ENCODE measurements around the gene TMEM151A. TPM values are rescaled to one million over a fixed set of nuclear protein-coding genes. Genes with fewer than 3 reads are reported as not detected.
"Not testable (repeated sequence)": the region's sequence is repeated elsewhere in the genome, so short reads cannot be mapped to it uniquely, and the experiment has no call there.

TMEM151A gene
- total and polyA plus RNA-seq, 8 donors = 0.46 to 19.6 (median 2.8) TPM; not detected in 2

DNA sequence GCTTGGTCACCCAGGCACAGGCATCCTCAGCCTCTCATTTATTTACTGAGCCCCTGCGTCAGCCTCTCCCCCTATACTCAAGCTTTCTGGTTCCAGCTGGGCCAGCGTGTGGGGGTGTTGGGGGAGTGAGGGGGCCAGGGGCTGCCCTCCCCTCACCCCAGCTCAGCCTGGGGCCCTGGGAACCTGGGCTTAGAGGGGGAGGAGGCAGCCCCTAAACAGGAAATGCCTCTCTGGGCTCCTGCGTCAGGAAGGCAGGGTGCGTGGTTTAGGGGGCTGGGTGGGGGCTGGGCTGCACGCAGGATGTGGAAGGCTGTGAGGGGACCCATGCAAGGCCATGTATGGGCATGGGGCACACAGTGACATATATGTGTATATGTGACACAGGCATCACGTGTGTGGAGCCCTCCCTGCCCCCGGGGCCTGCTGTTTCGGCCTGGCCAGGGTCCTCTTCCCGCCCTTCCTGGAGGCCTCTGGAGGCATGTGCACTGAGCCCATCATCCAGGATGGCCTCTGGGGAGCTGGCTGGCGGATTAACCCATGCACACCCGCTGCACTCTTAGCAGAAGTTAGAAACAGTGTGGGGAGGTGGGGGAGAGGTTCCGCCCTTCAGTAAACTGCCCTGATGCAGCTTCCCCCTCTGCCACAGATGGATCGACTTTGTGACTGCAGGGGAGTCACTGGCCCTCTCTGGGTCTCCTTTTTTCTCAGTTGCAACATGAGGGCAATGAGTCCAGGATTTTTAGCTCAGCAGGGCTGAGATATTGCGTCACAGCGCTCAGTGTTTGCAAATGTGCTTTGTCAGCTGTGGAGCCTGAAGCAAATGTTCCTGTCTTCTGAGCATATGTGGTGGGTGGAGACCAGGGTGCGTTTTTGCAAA lies 26.3 kb downstream of the TMEM151A start:
- peaks cover 0 to 12% (median 0%) of the 10 kb centered on the region in 3 donors for H3K27me3 ChIP-seq
- TF ChIP-seq EP300 (IDR thresholded peaks at IDR 0.05) (no peak), POLR2AphosphoS5 (IDR thresholded peaks at IDR 0.05) (peak in 2 of 3 donors; percentile 39 to 43)
- H3K27ac ChIP-seq = peak overlapping the region; percentile 65 to 94 (median 84)
- no peaks in the 10 kb centered on the region for H3K9me3 ChIP-seq
- peak overlapping the region in 1 of 4 donors; percentile 56 for H3K4me3 ChIP-seq
- intact Hi-C loops (cut with DNase I; ENCODE audit: low total_unique reads) = loop anchor here (10.0 kb wide), 1 partner anchor 67 kb away; no protein-coding TSS in a partner anchor
- H3K4me1 ChIP-seq = peaks cover 44 to 61% (median 58%) of the 10 kb centered on the region in 4 donors
- DNase-seq = peak; percentile 36 to 91
- no peaks in the 10 kb centered on the region for H3K36me3 ChIP-seq
- WGBS, 5 donors = 42 to 49% (median 43%) methylated on average over 13 to 16 of the region's 16 CpGs

- no peak overlapping the region for H3K4me3 ChIP-seq
- H3K27ac ChIP-seq = peak overlapping the region in 4 of 5 donors; percentile 84 to 94 (median 86)
- WGBS, 5 donors = 66 to 84% (median 82%) methylated on average over 3 of the region's 3 CpGs
- intact Hi-C loops (cut with DNase I; ENCODE audit: low total_unique reads) = loop anchor here (10.0 kb wide), 1 partner anchor 66 kb away; no protein-coding TSS in a partner anchor
- no peaks in the 10 kb centered on the region for H3K9me3 ChIP-seq
- peak in 1 of 2 donors; percentile 60 for DNase-seq
- TF ChIP-seq EP300 (IDR thresholded peaks at IDR 0.05) (no peak), POLR2AphosphoS5 (IDR thresholded peaks at IDR 0.05) (no peak), POLR2A (IDR thresholded peaks at IDR 0.05) (no peak), CTCF (IDR thresholded peaks at IDR 0.05) (no peak)
- peaks cover 0 to 12% (median 0%) of the 10 kb centered on the region in 3 donors for H3K27me3 ChIP-seq
- peaks cover 38 to 55% (median 52%) of the 10 kb centered on the region in 4 donors for H3K4me1 ChIP-seq
- no peaks in the 10 kb centered on the region for H3K36me3 ChIP-seq
Measured at GRCh38 chr11:66318600-66318970, 26.9 kb downstream of the TMEM151A start.

- intact Hi-C loops (cut with DNase I; ENCODE audit: low total_unique reads); DNase-seq; H3K9me3 ChIP-seq; H3K36me3 ChIP-seq; H3K4me3 ChIP-seq; H3K27ac ChIP-seq: not testable (repeated sequence)
- Histone ChIP-seq H3K4me1 (peaks cover 33 to 38% (median 37%) of the 10 kb centered on the region in 4 donors), H3K27me3 (peaks cover 0 to 12% (median 0%) of the 10 kb centered on the region in 3 donors)
- WGBS, 5 donors = 35 to 76% (median 69%) methylated on average over 1 to 2 of the region's 2 CpGs
Measured at GRCh38 chr11:66320289-66320688, 28.6 kb downstream of the TMEM151A start.

GRCh38 chr11:66320748-66321147 lies 29.1 kb downstream of the TMEM151A start:
- H3K9me3 ChIP-seq; H3K36me3 ChIP-seq; intact Hi-C loops (cut with DNase I; ENCODE audit: low total_unique reads); DNase-seq; H3K4me3 ChIP-seq; H3K27ac ChIP-seq: not testable (repeated sequence)
- Histone ChIP-seq H3K4me1 (peaks cover 32 to 36% (median 33%) of the 10 kb centered on the region in 4 donors), H3K27me3 (peaks cover 0 to 12% (median 0%) of the 10 kb centered on the region in 3 donors)
- 87 to 94% (median 91%) methylated on average over 6 of the region's 6 CpGs for WGBS, 5 donors

DNA sequence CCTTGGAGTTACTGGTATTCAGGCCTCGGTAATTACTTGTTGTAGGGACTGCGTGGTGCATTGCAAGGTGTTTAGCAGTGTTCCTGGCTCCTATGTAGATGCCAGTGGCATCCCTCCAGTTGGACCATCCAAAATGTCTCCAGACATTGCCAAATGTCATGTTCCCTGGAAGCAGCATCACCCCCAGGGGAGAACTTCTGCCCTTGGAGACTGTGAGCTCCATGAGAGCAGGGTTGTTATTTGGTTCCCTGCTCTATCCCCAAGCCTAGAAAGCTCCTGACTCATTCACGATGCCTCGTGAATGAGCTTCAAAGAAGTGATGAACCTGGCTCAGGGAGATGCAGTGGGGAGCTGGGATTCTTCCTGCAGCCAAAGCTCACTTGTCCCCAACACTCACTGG lies 29.9 kb downstream of the TMEM151A start:
- Histone ChIP-seq H3K27me3 (peaks cover 0 to 7% (median 0%) of the 10 kb centered on the region in 3 donors), H3K9me3 (no peaks in the 10 kb centered on the region), H3K27ac (no peak overlapping the region), H3K4me3 (no peak overlapping the region), H3K4me1 (peaks cover 31 to 37% (median 33%) of the 10 kb centered on the region in 4 donors), H3K36me3 (no peaks in the 10 kb centered on the region)
- 79 to 93% (median 90%) methylated on average over 4 of the region's 4 CpGs for WGBS, 5 donors
- intact Hi-C loops (cut with DNase I; ENCODE audit: low total_unique reads) = no loop called here
- no peak for DNase-seq
- TF ChIP-seq POLR2AphosphoS5 (IDR thresholded peaks at IDR 0.05) = no peak
- TF ChIP-seq POLR2A (IDR thresholded peaks at IDR 0.05) = no peak
- TF ChIP-seq CTCF (IDR thresholded peaks at IDR 0.05) = no peak
- TF ChIP-seq EP300 (IDR thresholded peaks at IDR 0.05) = no peak
